Activated CD8-positive, alpha-beta T cell treated with anti-CD3 and anti-CD28 coated beads for 36 hours (primary cell): Measurements from ENCODE around the gene RADIL. TPM values are rescaled to one million over a fixed set of nuclear protein-coding genes. Genes with fewer than 3 reads are reported as not detected.

ENCODE experiments used
- ATAC-seq: fragments of 200-7000 bp; cut with Tn5 transposase; one replicate; pipeline ENCODE4 v1.10.0; 2021; ENCODE audit warnings: mild to moderate bottlenecking, moderate library complexity
- CTCF ChIA-PET: fragments of 350-600 bp; sonication (Branson Sonifier 250); formaldehyde crosslinking; loops from one replicate; lab custom pipeline; 2021; ENCODE audit warnings: antibody characterized with exemption; lab: Charles Lee
- POLR2A ChIA-PET: fragments of 350-600 bp; sonication (Branson Sonifier 250); formaldehyde crosslinking; loops from one replicate; lab custom pipeline; 2021; ENCODE audit warnings: antibody characterized with exemption; lab: Charles Lee
- DNase-seq: peaks from one replicate; pipeline ENCODE4 v3.0.0-alpha.2; 2020
- H3K27ac Mint-ChIP-seq: one replicate; pipeline ENCODE4 v1.8.0; 2021; ENCODE audit warnings: mild to moderate bottlenecking, mixed read lengths
- H3K27me3 Mint-ChIP-seq: one replicate; pipeline ENCODE4 v1.8.0; 2021; ENCODE audit warnings: mixed read lengths
- H3K36me3 Mint-ChIP-seq: one replicate; pipeline ENCODE4 v1.8.0; 2021; ENCODE audit warnings: low read depth, mixed read lengths
- H3K4me1 Mint-ChIP-seq: one replicate; pipeline ENCODE4 v1.8.0; 2021; ENCODE audit warnings: low read depth, mixed read lengths
- H3K4me3 Mint-ChIP-seq: one replicate; pipeline ENCODE4 v1.8.0; 2021; ENCODE audit warnings: mild to moderate bottlenecking, moderate library complexity, mixed read lengths
- H3K9me3 Mint-ChIP-seq: one replicate; pipeline ENCODE4 v1.8.0; 2021; ENCODE audit warnings: mixed read lengths
- intact Hi-C: fragments of 100-400 bp; cut with micrococcal nuclease; formaldehyde crosslinking; loops from one replicate; pipeline ENCODE4 v1.10.0; 2022
- total RNA-seq, 2 experiments: library from RNA; stranded (reverse); gene quantifications; one replicate each; pipeline ENCODE4 v1.2.3, GENCODE V29; 2021
- TF ChIP-seq, protein P1 (sequence below): fragments of 200-600 bp; IDR thresholded peaks from one replicate; pipeline ENCODE4 v1.8.0; 2022; ENCODE audit warnings: antibody characterized with exemption, mild to moderate bottlenecking

The RADIL gene
- total RNA-seq, 2 experiments from 2014 or later = 0.65 to 0.77 TPM

DNA sequence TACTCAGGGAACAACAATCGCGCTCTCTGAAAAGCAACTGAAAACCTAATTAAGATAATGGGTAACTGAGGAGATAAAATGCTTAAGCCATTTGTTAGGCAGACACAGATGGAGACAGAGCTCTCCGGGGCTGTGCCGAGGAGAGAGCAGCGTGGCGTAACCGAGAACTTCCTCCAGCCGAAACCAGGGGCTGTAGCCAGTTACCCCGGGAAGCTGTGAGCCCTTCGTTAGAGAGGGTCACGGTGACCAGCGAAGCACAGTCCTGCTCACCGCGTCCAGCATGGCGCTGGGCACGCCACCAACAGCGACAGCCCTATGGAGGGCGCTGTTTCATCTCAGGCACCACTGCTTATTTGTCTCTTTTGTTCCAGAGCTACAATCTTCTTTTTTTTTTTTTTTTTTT, 37.8 kb downstream of the RADIL start:
- Mint-ChIP-seq H3K36me3 (no peaks in the 10 kb centered on the region), H3K4me1 (no peaks in the 10 kb centered on the region), H3K27me3 (peaks cover 18% of the 10 kb centered on the region), H3K9me3 (no peaks in the 10 kb centered on the region), H3K4me3 (no peak overlapping the region), H3K27ac (no peak overlapping the region)
- intact Hi-C loops = no loop called here
- TF ChIP-seq, protein P1, sequence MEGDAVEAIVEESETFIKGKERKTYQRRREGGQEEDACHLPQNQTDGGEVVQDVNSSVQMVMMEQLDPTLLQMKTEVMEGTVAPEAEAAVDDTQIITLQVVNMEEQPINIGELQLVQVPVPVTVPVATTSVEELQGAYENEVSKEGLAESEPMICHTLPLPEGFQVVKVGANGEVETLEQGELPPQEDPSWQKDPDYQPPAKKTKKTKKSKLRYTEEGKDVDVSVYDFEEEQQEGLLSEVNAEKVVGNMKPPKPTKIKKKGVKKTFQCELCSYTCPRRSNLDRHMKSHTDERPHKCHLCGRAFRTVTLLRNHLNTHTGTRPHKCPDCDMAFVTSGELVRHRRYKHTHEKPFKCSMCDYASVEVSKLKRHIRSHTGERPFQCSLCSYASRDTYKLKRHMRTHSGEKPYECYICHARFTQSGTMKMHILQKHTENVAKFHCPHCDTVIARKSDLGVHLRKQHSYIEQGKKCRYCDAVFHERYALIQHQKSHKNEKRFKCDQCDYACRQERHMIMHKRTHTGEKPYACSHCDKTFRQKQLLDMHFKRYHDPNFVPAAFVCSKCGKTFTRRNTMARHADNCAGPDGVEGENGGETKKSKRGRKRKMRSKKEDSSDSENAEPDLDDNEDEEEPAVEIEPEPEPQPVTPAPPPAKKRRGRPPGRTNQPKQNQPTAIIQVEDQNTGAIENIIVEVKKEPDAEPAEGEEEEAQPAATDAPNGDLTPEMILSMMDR = peak; percentile 23
- POLR2A ChIA-PET = no interaction called here
- CTCF ChIA-PET = interaction anchor here (1.1 to 2.0 kb wide), 3 partner anchors 11 to 38 kb away, joined by 3 to 6 read pairs (median 4); partner anchors contain the start of gene RADIL
- DNase-seq (no peak), ATAC-seq (no peak)

- ATAC-seq (no peak), DNase-seq (no peak)
- H3K36me3 Mint-ChIP-seq = no peaks in the 10 kb centered on the region
- no peaks in the 10 kb centered on the region for H3K9me3 Mint-ChIP-seq
- TF ChIP-seq, protein P1 = no peak
- H3K4me1 Mint-ChIP-seq = no peaks in the 10 kb centered on the region
- H3K27ac Mint-ChIP-seq = no peak overlapping the region
- intact Hi-C loops = no loop called here
- H3K4me3 Mint-ChIP-seq = no peak overlapping the region
- POLR2A ChIA-PET = no interaction called here
- H3K27me3 Mint-ChIP-seq = peaks cover 18% of the 10 kb centered on the region
- CTCF ChIA-PET = interaction anchor here (1.3 kb wide), 1 partner anchor 41 kb away, joined by 4 read pairs; the partner anchor contains the start of gene RADIL
Measured at GRCh38 chr7:4842319-4843064, 41.0 kb downstream of the RADIL start.

- Mint-ChIP-seq H3K9me3 (no peaks in the 10 kb centered on the region), H3K36me3 (no peaks in the 10 kb centered on the region), H3K4me1 (no peaks in the 10 kb centered on the region), H3K4me3 (no peak overlapping the region), H3K27ac (no peak overlapping the region), H3K27me3 (peaks cover 14% of the 10 kb centered on the region)
- no peak for DNase-seq
- intact Hi-C loops = no loop called here
- CTCF ChIA-PET = no interaction called here
- ATAC-seq = no peak
- TF ChIP-seq, protein P1 = no peak
- POLR2A ChIA-PET = no interaction called here
Measured at GRCh38 chr7:4841836-4842235, 41.7 kb downstream of the RADIL start.

- POLR2A ChIA-PET = no interaction called here
- no peaks in the 10 kb centered on the region for H3K4me1 Mint-ChIP-seq
- H3K36me3 Mint-ChIP-seq = no peaks in the 10 kb centered on the region
- DNase-seq = no peak
- intact Hi-C loops = no loop called here
- TF ChIP-seq, protein P1 = no peak
- no peak for ATAC-seq
- H3K27ac Mint-ChIP-seq = no peak overlapping the region
- no peak overlapping the region for H3K4me3 Mint-ChIP-seq
- CTCF ChIA-PET = no interaction called here
- H3K9me3 Mint-ChIP-seq = no peaks in the 10 kb centered on the region
- H3K27me3 Mint-ChIP-seq = peaks cover 12% of the 10 kb centered on the region
Measured at GRCh38 chr7:4841007-4841784, 42.3 kb downstream of the RADIL start.

DNA sequence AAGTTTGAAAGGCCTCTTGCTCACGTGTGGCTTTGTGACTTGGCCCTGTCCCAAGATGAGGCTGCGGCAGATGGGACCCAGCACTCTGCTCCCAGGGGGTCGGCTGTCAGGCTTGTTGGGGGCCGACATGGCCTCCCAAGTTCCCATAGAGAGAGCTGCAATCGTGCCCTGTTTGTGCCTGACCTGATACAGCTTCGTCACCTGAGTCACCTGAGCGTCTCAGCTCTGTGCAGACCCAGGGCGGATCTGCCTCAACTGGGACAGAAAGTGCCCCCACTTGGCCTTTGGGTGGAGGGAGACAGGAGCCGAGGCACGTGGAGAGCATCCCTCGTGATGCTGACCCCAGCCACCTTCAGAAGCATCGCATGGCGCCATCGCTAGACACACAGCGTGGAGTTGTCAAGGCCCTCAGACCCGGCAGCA, 43.4 kb downstream of the RADIL start:
- DNase-seq (no peak), ATAC-seq (no peak)
- Mint-ChIP-seq H3K36me3 (no peaks in the 10 kb centered on the region), H3K4me3 (no peak overlapping the region), H3K9me3 (no peaks in the 10 kb centered on the region), H3K27ac (no peak overlapping the region), H3K27me3 (peaks cover 6% of the 10 kb centered on the region), H3K4me1 (no peaks in the 10 kb centered on the region)
- TF ChIP-seq, protein P1 = no peak
- CTCF ChIA-PET = interaction anchor here (1.5 kb wide), 1 partner anchor 10 kb away, joined by 3 read pairs; no protein-coding TSS in a partner anchor
- intact Hi-C loops = no loop called here
- POLR2A ChIA-PET = no interaction called here
